Measurements from ENCODE around the gene FDXR. TPM values are rescaled to one million over a fixed set of nuclear protein-coding genes. Genes with fewer than 3 reads are reported as not detected.

The FDXR gene
- total RNA-seq, 1 donor from 2014 or later, result 5.5 TPM

- ATAC-seq (ENCODE audit: low read depth) (no peak), DNase-seq (no peak)
- ChIA-PET POLR2A (interaction anchor here (0.6 to 4.7 kb wide), 3 partner anchors 12 to 303 kb away, joined by 4 to 28 read pairs (median 5); partner anchors contain the start of gene FDXR), CTCF (interaction anchor here (0.8 to 8.1 kb wide), 7 partner anchors 12 to 123 kb away, joined by 3 to 95 read pairs (median 6); partner anchors contain the start of genes FDXR and NAT9)
- peaks cover 34% of the 10 kb centered on the region for H3K27me3 Mint-ChIP-seq
- H3K4me3 Mint-ChIP-seq, result peak overlapping the region; percentile 59
- peaks cover 32% of the 10 kb centered on the region for H3K4me1 Mint-ChIP-seq
- H3K36me3 Mint-ChIP-seq (ENCODE audit: low read depth), result no peaks in the 10 kb centered on the region
- intact Hi-C loops (cut with micrococcal nuclease), result loop anchor here (2.0 to 5.0 kb wide), 2 partner anchors 20 to 294 kb away; partner anchors contain the start of gene CD300H
- TF ChIP-seq, protein P1, sequence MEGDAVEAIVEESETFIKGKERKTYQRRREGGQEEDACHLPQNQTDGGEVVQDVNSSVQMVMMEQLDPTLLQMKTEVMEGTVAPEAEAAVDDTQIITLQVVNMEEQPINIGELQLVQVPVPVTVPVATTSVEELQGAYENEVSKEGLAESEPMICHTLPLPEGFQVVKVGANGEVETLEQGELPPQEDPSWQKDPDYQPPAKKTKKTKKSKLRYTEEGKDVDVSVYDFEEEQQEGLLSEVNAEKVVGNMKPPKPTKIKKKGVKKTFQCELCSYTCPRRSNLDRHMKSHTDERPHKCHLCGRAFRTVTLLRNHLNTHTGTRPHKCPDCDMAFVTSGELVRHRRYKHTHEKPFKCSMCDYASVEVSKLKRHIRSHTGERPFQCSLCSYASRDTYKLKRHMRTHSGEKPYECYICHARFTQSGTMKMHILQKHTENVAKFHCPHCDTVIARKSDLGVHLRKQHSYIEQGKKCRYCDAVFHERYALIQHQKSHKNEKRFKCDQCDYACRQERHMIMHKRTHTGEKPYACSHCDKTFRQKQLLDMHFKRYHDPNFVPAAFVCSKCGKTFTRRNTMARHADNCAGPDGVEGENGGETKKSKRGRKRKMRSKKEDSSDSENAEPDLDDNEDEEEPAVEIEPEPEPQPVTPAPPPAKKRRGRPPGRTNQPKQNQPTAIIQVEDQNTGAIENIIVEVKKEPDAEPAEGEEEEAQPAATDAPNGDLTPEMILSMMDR (IDR thresholded peaks at IDR 0.05), result no peak
- H3K27ac Mint-ChIP-seq, result no peak overlapping the region
- H3K9me3 Mint-ChIP-seq, result no peaks in the 10 kb centered on the region
Observed at GRCh38 chr17:74860872-74861661, 11.7 kb downstream of the FDXR start.

GRCh38 chr17:74860229-74860871 is 12.4 kb downstream of the FDXR start:
- H3K36me3 Mint-ChIP-seq (ENCODE audit: low read depth), result no peaks in the 10 kb centered on the region
- intact Hi-C loops (cut with micrococcal nuclease), result loop anchor here (2.0 to 5.0 kb wide), 2 partner anchors 20 to 293 kb away; partner anchors contain the start of gene CD300H
- H3K4me1 Mint-ChIP-seq, result peaks cover 32% of the 10 kb centered on the region
- no peak overlapping the region for H3K27ac Mint-ChIP-seq
- DNase-seq, result peak; percentile 47
- ChIA-PET CTCF (interaction anchor here (1.4 to 8.1 kb wide), 3 partner anchors 18 to 115 kb away, joined by 4 to 95 read pairs (median 31); no protein-coding TSS in a partner anchor), POLR2A (interaction anchor here (0.7 to 4.7 kb wide), 2 partner anchors 13 to 304 kb away, joined by 5 to 28 read pairs; partner anchors contain the start of gene FDXR)
- TF ChIP-seq, protein P1 (IDR thresholded peaks at IDR 0.05), result no peak
- peaks cover 41% of the 10 kb centered on the region for H3K27me3 Mint-ChIP-seq
- H3K9me3 Mint-ChIP-seq, result no peaks in the 10 kb centered on the region
- H3K4me3 Mint-ChIP-seq, result peak overlapping the region; percentile 59
- ATAC-seq (ENCODE audit: low read depth), result peak; percentile 56

- H3K36me3 Mint-ChIP-seq (ENCODE audit: low read depth), result no peaks in the 10 kb centered on the region
- peaks cover 48% of the 10 kb centered on the region for H3K27me3 Mint-ChIP-seq
- intact Hi-C loops (cut with micrococcal nuclease), result loop anchor here (2.0 to 5.0 kb wide), 2 partner anchors 19 to 292 kb away; partner anchors contain the start of gene CD300H
- H3K4me3 Mint-ChIP-seq, result peak within 1 kb of the TSS; percentile 59
- H3K9me3 Mint-ChIP-seq, result no peaks in the 10 kb centered on the region
- H3K27ac Mint-ChIP-seq, result no peak within 1 kb of the TSS
- POLR2A ChIA-PET, result interaction anchor here (4.7 kb wide), 1 partner anchor 13 kb away, joined by 28 read pairs; the partner anchor contains the start of gene FDXR
- TF ChIP-seq, protein P1 (IDR thresholded peaks at IDR 0.05), result no peak
- ATAC-seq (ENCODE audit: low read depth) (no peak), DNase-seq (peak; percentile 52)
- H3K4me1 Mint-ChIP-seq, result peaks cover 28% of the 10 kb centered on the region
- CTCF ChIA-PET, result interaction anchor here (1.0 to 8.1 kb wide), 4 partner anchors 9 to 114 kb away, joined by 3 to 95 read pairs (median 18); no protein-coding TSS in a partner anchor
Observed at GRCh38 chr17:74859459-74860228, 13.2 kb downstream of the FDXR start, which contains the start of gene GRIN2C. Gene GRIN2C, minus strand, starts transcription at chr17:74859885. Its CDS starts 4,793 bp downstream, at chr17:74855092.

DNA sequence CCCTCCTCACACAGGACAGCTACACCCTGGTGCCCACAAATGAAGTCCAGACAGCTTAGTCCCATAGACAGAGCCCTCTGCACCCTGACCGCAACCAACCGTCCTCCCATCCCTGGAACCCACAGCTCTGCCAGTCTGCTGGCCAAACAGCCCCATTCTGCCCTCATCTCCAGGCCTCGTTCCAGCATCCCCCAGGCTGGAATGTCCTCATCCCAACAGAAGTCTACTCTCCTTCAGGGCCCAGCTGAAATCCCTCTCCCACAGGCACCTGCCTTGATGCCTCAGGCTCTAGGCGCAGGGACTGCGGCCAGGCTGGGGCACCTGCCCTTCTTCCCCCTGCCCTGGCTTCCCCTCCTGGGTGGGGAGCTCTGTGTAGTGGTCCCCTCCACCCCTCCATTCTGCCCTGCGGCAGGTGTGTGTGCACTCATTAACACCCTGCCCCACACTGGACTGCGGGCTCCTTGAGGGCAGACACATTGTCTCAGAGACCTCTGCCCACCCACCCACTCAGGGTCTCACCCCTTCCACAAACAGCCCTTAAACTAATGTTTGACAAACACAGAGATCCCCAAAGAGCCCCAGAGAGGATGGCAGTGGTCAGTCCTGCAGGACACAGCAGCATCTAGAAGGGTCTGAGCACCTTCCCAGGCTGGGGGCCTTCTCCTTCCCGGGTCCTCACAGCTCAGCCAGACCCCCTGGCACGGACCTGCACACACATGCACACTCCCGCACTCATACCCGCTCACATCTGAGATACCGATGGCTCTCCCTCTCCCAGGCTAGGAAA is 13.9 kb downstream of the FDXR start:
- ChIA-PET POLR2A (interaction anchor here (0.6 to 1.7 kb wide), 2 partner anchors 14 to 118 kb away, joined by 6 read pairs; partner anchors contain the start of gene FDXR), CTCF (interaction anchor here (0.9 to 1.0 kb wide), 2 partner anchors 8 to 67 kb away, joined by 3 read pairs; no protein-coding TSS in a partner anchor)
- intact Hi-C loops (cut with micrococcal nuclease), result no loop called here
- Mint-ChIP-seq H3K27ac (no peak overlapping the region), H3K9me3 (no peaks in the 10 kb centered on the region), H3K27me3 (peaks cover 56% of the 10 kb centered on the region), H3K4me3 (peak overlapping the region; percentile 56), H3K4me1 (peaks cover 28% of the 10 kb centered on the region), H3K36me3 (ENCODE audit: low read depth) (no peaks in the 10 kb centered on the region)
- DNase-seq (no peak), ATAC-seq (ENCODE audit: low read depth) (no peak)
- TF ChIP-seq, protein P1 (IDR thresholded peaks at IDR 0.05), result no peak

Measured in activated B cell treated with CpG ODN at 0.5 μM for 24 hours (primary cell).